B cell (primary cell): ENCODE data around the gene MICAL3. TPM values are rescaled to one million over a fixed set of nuclear protein-coding genes. Genes with fewer than 3 reads are reported as not detected.

ENCODE experiments used
- ATAC-seq: fragments of 200-7000 bp; cut with Tn5 transposase; one replicate; pipeline ENCODE4 v1.10.0; 2021; ENCODE audit warnings: low read depth, mild to moderate bottlenecking, moderate number of reproducible peaks, moderate library complexity
- CTCF ChIA-PET: fragments of 350-600 bp; sonication (Branson Sonifier 250); formaldehyde crosslinking; loops from one replicate; lab custom pipeline; 2021; ENCODE audit warnings: antibody characterized with exemption, inconsistent platforms; lab: Charles Lee
- POLR2A ChIA-PET: fragments of 350-600 bp; sonication (Branson Sonifier 250); formaldehyde crosslinking; loops from one replicate; lab custom pipeline; 2021; ENCODE audit warnings: antibody characterized with exemption; lab: Charles Lee
- DNase-seq: peaks from one replicate; pipeline ENCODE4 v3.0.0; 2013
- H2AFZ ChIP-seq: 2 replicates; pipeline ENCODE4 v1.6.1; 2012; ENCODE audit warnings: mild to moderate bottlenecking, low read depth, low read length; ENCODE audit not compliant: insufficient read depth, poor library complexity, severe bottlenecking
- H3K27ac ChIP-seq, 2 donors: 1 replicate in 1 of 2; 2 replicates in 1 of 2; pipeline ENCODE4 v1.5.1; 2012 to 2013; ENCODE audit warnings: low read length in 2 of 2, mild to moderate bottlenecking in 2 of 2, moderate library complexity in 1 of 2
- H3K27me3 ChIP-seq, 4 experiments: fragments of 200-600 bp in 1 of 4; sonication (generic) in 1 of 4; replicated peaks in 1 of 4; 1 replicate in 2 of 4; 2 replicates in 2 of 4; pipeline versions ENCODE4 v1.6.1 to v1.7.0; 2013 to 2016; ENCODE audit warnings: low read length in 3 of 4, mild to moderate bottlenecking in 2 of 4, mixed read lengths in 1 of 4, moderate library complexity in 1 of 4; ENCODE audit not compliant: insufficient read depth in 4 of 4, control insufficient read depth in 3 of 4; ENCODE audit errors: control extremely low read depth in 1 of 4
- H3K36me3 ChIP-seq, 2 experiments: replicated peaks in 1 of 2; 1 replicate in 1 of 2; 2 replicates in 1 of 2; pipeline versions ENCODE4 v1.6.1 to v1.7.1; 2013; ENCODE audit warnings: low read length in 1 of 2; ENCODE audit not compliant: insufficient read depth in 2 of 2, control insufficient read depth in 1 of 2; ENCODE audit errors: control extremely low read depth in 1 of 2, extremely low read depth in 1 of 2
- H3K4me1 ChIP-seq, 2 donors: fragments of 200-600 bp in 1 of 2; sonication (generic) in 1 of 2; 1 replicate in 1 of 2; 2 replicates in 1 of 2; pipeline versions ENCODE4 v1.5.1 to v1.6.1; 2013 to 2017; ENCODE audit warnings: low read length in 2 of 2; ENCODE audit not compliant: control insufficient read depth in 2 of 2, insufficient read depth in 2 of 2
- H3K4me2 ChIP-seq: replicated peaks from 2 replicates; pipeline ENCODE3; 2012; ENCODE audit warnings: mild to moderate bottlenecking, low read depth, low read length; ENCODE audit not compliant: poor library complexity, severe bottlenecking
- H3K4me3 ChIP-seq, 5 experiments: fragments of 200-600 bp in 1 of 5; sonication (generic) in 1 of 5; 1 replicate in 3 of 5; 2 replicates in 2 of 5; pipeline versions ENCODE4 v1.5.1 to v1.7.0; 2011 to 2016; ENCODE audit warnings: low read length in 4 of 5, mild to moderate bottlenecking in 4 of 5, low read depth in 2 of 5, control low read depth in 1 of 5, moderate library complexity in 1 of 5; ENCODE audit not compliant: insufficient read depth in 1 of 5; ENCODE audit errors: control extremely low read depth in 1 of 5, extremely low read depth in 1 of 5
- H3K79me2 ChIP-seq: fragments of 200-600 bp; sonication (generic); one replicate; pipeline ENCODE4 v1.6.0; 2016; ENCODE audit warnings: low read length; ENCODE audit not compliant: control insufficient read depth, insufficient read depth
- H3K9ac ChIP-seq: fragments of 200-600 bp; sonication (generic); 2 replicates; pipeline ENCODE4 v1.6.1; 2017; ENCODE audit warnings: mild to moderate bottlenecking, low read length, moderate library complexity
- H3K9me3 ChIP-seq, 3 donors: one replicate each; pipeline versions ENCODE4 v1.6.1 to v1.7.1; 2013; ENCODE audit warnings: low read length in 2 of 3; ENCODE audit not compliant: control insufficient read depth in 2 of 3, insufficient read depth in 1 of 3; ENCODE audit errors: control extremely low read depth in 1 of 3
- H4K20me1 ChIP-seq: 2 replicates; pipeline ENCODE4 v1.6.0; 2012; ENCODE audit warnings: mild to moderate bottlenecking, low read length; ENCODE audit not compliant: insufficient read depth, control insufficient read depth, poor library complexity, severe bottlenecking
- H3K27ac Mint-ChIP-seq: one replicate; pipeline ENCODE4 v1.8.0; 2021; ENCODE audit warnings: mixed read lengths
- H3K27me3 Mint-ChIP-seq: one replicate; pipeline ENCODE4 v1.8.0; 2021; ENCODE audit warnings: mixed read lengths
- H3K4me1 Mint-ChIP-seq: one replicate; pipeline ENCODE4 v1.8.0; 2021; ENCODE audit warnings: mixed read lengths
- H3K4me3 Mint-ChIP-seq: one replicate; pipeline ENCODE4 v1.8.0; 2021; ENCODE audit warnings: mixed read lengths
- H3K9me3 Mint-ChIP-seq: one replicate; pipeline ENCODE4 v1.8.0; 2022; ENCODE audit warnings: mixed read lengths; ENCODE audit not compliant: insufficient read depth
- EZH2 ChIP-seq: IDR thresholded peaks from 2 replicates; pipeline ENCODE4 v1.6.1; 2012; ENCODE audit warnings: borderline replicate concordance, low read depth, mild to moderate bottlenecking, moderate library complexity, low read length; ENCODE audit not compliant: insufficient read depth, poor library complexity, severe bottlenecking
- WGBS: methylation state at CpG from one replicate; pipeline ENCODE4 v1.1.5; 2013; ENCODE audit warnings: missing lambda C conversion rate; ENCODE audit not compliant: insufficient coverage; 5-methylcytosine and 5-hydroxymethylcytosine counted together
- intact Hi-C: fragments of 100-400 bp; cut with micrococcal nuclease; formaldehyde crosslinking; loops from one replicate; pipeline ENCODE4 v1.10.0; 2022
- polyA plus RNA-seq: library from polyadenylated mRNA; depleted of rRNA; stranded (reverse); fragments of >200 nt; gene quantifications from 2 replicates; pipeline ENCODE4 v1.2.3, GENCODE V29; 2012
- total RNA-seq, 2 donors: library from RNA; stranded (reverse); fragments of 120-200 nt in 1 of 2; gene quantifications; 1 replicate in 1 of 2; 2 replicates in 1 of 2; pipeline versions ENCODE4 v1.2.3 to v1.2.4, GENCODE V29; 2013 to 2022
- TF ChIP-seq, protein P1 (sequence below): fragments of 200-600 bp; IDR thresholded peaks from one replicate; pipeline ENCODE4 v1.8.0; 2022; ENCODE audit warnings: antibody characterized with exemption, mild to moderate bottlenecking

MICAL3 gene
- total and polyA plus RNA-seq, 2 donors (not counting 1 experiment from before 2014, with no cell fraction given): 50.5 to 253 TPM

DNA sequence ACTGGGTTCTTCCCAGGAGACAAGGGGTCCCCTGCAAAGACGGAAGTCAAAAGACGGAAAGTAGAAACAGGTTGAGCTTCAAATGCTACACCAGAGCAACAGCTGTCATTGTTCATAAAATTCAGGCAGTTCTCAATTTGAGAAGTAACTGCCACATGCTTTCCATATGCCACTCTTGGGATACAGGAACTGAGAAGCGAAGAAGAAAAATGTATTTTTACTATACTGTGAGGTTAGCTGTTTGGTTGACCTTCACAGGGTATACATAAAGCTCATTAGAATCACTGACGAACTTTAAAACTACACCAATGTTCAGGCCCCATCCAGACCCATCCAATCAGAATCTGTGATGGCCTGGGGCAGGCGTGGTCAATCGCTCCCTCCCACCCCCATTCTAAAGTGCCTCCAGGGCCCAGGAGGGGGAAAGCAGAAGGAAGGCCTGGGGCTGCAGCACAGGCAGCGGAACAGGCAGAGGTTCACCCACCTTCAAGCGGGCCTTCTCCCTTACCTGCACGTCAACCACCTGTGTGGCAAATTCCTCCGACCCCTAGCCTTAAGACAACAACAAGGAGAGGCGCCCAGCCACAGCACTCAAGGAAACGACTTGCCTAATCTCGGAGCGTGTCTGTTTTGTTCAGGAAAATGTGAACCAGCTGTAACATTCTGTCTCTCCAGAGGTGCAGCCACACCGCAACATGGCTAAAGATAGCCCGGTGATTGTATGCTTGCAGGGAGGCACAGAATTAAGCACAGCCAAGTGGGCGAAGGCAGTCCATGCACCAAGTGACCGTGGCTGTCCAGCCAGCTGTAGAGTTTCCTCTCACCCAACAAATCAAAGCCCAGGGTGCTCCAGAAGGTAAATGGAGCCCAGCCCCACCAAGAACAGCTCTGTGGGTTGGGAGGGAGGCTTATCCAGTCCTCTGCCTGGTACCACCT is 82.6 kb downstream of the MICAL3 start:
- H3K4me3 ChIP-seq: no peak overlapping the region
- Mint-ChIP-seq H3K27ac (peak overlapping the region; percentile 37), H3K27me3 (no peaks in the 10 kb centered on the region), H3K4me1 (peaks cover 91% of the 10 kb centered on the region), H3K4me3 (no peak overlapping the region), H3K9me3 (no peaks in the 10 kb centered on the region)
- no peak overlapping the region for H3K9ac ChIP-seq
- H3K79me2 ChIP-seq: peaks cover 100% of the 10 kb centered on the region
- no peak overlapping the region for H2AFZ ChIP-seq
- peak overlapping the region in 1 of 2 donors; percentile 25 for H3K27ac ChIP-seq
- no peak for TF ChIP-seq EZH2
- TF ChIP-seq, protein P1, sequence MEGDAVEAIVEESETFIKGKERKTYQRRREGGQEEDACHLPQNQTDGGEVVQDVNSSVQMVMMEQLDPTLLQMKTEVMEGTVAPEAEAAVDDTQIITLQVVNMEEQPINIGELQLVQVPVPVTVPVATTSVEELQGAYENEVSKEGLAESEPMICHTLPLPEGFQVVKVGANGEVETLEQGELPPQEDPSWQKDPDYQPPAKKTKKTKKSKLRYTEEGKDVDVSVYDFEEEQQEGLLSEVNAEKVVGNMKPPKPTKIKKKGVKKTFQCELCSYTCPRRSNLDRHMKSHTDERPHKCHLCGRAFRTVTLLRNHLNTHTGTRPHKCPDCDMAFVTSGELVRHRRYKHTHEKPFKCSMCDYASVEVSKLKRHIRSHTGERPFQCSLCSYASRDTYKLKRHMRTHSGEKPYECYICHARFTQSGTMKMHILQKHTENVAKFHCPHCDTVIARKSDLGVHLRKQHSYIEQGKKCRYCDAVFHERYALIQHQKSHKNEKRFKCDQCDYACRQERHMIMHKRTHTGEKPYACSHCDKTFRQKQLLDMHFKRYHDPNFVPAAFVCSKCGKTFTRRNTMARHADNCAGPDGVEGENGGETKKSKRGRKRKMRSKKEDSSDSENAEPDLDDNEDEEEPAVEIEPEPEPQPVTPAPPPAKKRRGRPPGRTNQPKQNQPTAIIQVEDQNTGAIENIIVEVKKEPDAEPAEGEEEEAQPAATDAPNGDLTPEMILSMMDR: no peak
- ATAC-seq: no peak
- H3K27me3 ChIP-seq: no peaks in the 10 kb centered on the region
- ChIA-PET CTCF (interaction anchor here (1.0 to 1.2 kb wide), 2 partner anchors 16 to 112 kb away, joined by 3 read pairs; no protein-coding TSS in a partner anchor), POLR2A (no interaction called here)
- H3K4me2 ChIP-seq: peak overlapping the region; percentile 14
- DNase-seq: no peak
- intact Hi-C loops: no loop called here
- no peaks in the 10 kb centered on the region for H3K9me3 ChIP-seq
- H3K36me3 ChIP-seq: peaks cover 1 to 16% of the 10 kb centered on the region in 2 experiments
- 95% methylated on average over 14 of the region's 18 CpGs for WGBS
- H3K4me1 ChIP-seq: peaks cover 64 to 82% of the 10 kb centered on the region in 2 donors
- peaks cover 100% of the 10 kb centered on the region for H4K20me1 ChIP-seq

- no peak overlapping the region for H2AFZ ChIP-seq
- 80% methylated on average over 1 of the region's 4 CpGs for WGBS
- H3K9ac ChIP-seq: no peak overlapping the region
- ChIA-PET CTCF (interaction anchor here (0.6 to 1.5 kb wide), 2 partner anchors 57 to 136 kb away, joined by 3 to 5 read pairs; no protein-coding TSS in a partner anchor), POLR2A (no interaction called here)
- no peak overlapping the region for H3K4me3 ChIP-seq
- no peak for TF ChIP-seq EZH2
- TF ChIP-seq, protein P1: no peak
- peaks cover 85% of the 10 kb centered on the region for H4K20me1 ChIP-seq
- DNase-seq: no peak
- H3K4me2 ChIP-seq: peak overlapping the region; percentile 41
- intact Hi-C loops: loop anchor here (5.0 kb wide), 1 partner anchor 33 kb away; no protein-coding TSS in a partner anchor
- peak overlapping the region in 1 of 2 donors; percentile 16 for H3K27ac ChIP-seq
- no peaks in the 10 kb centered on the region for H3K9me3 ChIP-seq
- Mint-ChIP-seq H3K9me3 (no peaks in the 10 kb centered on the region), H3K27me3 (no peaks in the 10 kb centered on the region), H3K27ac (peak overlapping the region; percentile 22), H3K4me1 (peaks cover 87% of the 10 kb centered on the region), H3K4me3 (no peak overlapping the region)
- H3K4me1 ChIP-seq: peaks cover 49 to 61% of the 10 kb centered on the region in 2 donors
- peaks cover 90% of the 10 kb centered on the region for H3K79me2 ChIP-seq
- no peak for ATAC-seq
- peaks cover 1 to 10% of the 10 kb centered on the region in 2 experiments for H3K36me3 ChIP-seq
- H3K27me3 ChIP-seq: no peaks in the 10 kb centered on the region
Observed at GRCh38 chr22:17939579-17939978, 84.8 kb downstream of the MICAL3 start.
